ENCODE data around the gene SLC35F1.

SLC35F1 gene

DNA sequence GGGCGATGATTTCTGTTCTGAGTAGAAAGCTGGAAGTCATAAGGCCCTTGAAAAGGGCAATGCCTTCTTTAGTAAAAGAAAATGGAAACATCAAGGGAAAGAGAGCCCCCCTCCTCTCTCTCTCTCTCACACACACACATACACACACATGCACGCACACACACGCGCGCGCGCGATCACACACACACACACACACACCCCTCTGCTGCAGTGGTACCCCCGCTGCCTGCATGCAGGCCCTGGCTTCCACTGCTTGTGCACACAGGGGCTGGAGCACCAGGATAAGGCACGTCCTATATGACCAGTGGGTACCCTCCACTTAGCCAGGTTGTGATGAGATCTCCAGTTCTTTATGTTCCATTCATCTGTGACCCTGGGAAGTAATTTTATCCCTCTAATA is 300.9 kb downstream of the SLC35F1 start:
- no peaks in the 10 kb centered on the region for H3K27me3 ChIP-seq
- H3K36me3 ChIP-seq = no peaks in the 10 kb centered on the region
- no peaks in the 10 kb centered on the region for H3K4me1 ChIP-seq
- no peaks in the 10 kb centered on the region for H3K9me3 ChIP-seq
- TF ChIP-seq, protein P1, sequence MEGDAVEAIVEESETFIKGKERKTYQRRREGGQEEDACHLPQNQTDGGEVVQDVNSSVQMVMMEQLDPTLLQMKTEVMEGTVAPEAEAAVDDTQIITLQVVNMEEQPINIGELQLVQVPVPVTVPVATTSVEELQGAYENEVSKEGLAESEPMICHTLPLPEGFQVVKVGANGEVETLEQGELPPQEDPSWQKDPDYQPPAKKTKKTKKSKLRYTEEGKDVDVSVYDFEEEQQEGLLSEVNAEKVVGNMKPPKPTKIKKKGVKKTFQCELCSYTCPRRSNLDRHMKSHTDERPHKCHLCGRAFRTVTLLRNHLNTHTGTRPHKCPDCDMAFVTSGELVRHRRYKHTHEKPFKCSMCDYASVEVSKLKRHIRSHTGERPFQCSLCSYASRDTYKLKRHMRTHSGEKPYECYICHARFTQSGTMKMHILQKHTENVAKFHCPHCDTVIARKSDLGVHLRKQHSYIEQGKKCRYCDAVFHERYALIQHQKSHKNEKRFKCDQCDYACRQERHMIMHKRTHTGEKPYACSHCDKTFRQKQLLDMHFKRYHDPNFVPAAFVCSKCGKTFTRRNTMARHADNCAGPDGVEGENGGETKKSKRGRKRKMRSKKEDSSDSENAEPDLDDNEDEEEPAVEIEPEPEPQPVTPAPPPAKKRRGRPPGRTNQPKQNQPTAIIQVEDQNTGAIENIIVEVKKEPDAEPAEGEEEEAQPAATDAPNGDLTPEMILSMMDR (IDR thresholded peaks at IDR 0.05; ENCODE audit: low read depth, low read length) = no peak
- no peak overlapping the region for H3K4me3 ChIP-seq (ENCODE audit: low read depth, low read length)
- no peak for DNase-seq

DNA sequence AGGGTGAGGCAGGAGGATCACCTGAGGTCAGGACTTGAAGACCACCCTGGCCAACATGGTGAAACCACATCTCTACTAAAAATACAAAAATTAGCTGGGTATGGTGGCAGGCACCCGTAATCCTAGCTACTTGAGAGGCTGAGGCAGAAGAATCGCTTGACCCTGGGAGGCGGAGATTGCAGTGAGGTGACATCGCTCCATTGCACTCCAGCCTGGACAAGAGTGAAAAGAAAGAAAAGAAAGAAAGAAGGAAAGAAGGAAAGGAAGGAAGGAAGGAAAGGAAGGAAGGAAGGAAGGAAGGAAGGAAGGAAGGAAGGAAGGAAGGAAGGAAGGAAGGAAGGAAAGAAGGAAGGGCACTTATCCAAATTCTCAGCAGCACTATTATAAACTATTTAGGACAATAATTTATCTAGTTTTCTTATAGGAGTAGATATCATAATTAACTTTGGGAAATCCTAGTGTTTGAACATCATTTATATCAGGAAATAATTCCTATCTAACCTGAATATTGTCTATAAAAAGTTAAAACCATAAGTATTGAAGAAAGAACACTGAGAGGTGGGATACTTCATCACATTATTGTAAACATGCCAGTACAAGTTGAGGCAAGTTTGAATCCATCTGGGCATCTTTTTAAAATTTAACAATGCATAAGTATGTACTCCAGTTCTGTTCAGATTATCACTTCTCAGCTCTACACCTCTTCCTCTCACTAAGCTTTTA is 305.5 kb downstream of the SLC35F1 start:
- no peak for DNase-seq
- H3K9me3 ChIP-seq = no peaks in the 10 kb centered on the region
- no peaks in the 10 kb centered on the region for H3K36me3 ChIP-seq
- TF ChIP-seq, protein P1 (IDR thresholded peaks at IDR 0.05; ENCODE audit: low read depth, low read length) = no peak
- H3K4me1 ChIP-seq = no peaks in the 10 kb centered on the region
- no peaks in the 10 kb centered on the region for H3K27me3 ChIP-seq
- no peak overlapping the region for H3K4me3 ChIP-seq (ENCODE audit: low read depth, low read length)

DNA sequence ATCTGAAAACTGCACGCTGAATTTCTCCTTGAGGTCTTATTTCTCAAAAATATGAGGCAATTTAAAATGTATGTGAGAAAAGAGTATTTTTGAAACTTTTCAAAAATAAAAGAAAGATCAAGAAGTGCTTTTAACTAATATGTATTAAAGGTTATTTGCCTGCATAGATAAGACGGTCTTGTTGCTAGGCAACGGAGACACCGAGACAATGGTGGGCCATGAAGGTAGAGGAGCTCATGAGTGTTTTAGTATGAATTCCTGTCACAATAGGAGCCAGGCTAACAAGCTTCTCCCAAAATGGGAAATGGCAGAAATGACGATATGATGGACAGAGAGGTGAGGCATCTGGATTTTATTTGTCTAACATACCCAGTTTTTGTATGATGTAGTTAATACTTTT is 308.2 kb downstream of the SLC35F1 start:
- TF ChIP-seq, protein P1 (IDR thresholded peaks at IDR 0.05; ENCODE audit: low read depth, low read length) = no peak
- no peaks in the 10 kb centered on the region for H3K9me3 ChIP-seq
- no peaks in the 10 kb centered on the region for H3K36me3 ChIP-seq
- H3K4me1 ChIP-seq = no peaks in the 10 kb centered on the region
- no peaks in the 10 kb centered on the region for H3K27me3 ChIP-seq
- DNase-seq = no peak
- H3K4me3 ChIP-seq (ENCODE audit: low read depth, low read length) = no peak overlapping the region

DNA sequence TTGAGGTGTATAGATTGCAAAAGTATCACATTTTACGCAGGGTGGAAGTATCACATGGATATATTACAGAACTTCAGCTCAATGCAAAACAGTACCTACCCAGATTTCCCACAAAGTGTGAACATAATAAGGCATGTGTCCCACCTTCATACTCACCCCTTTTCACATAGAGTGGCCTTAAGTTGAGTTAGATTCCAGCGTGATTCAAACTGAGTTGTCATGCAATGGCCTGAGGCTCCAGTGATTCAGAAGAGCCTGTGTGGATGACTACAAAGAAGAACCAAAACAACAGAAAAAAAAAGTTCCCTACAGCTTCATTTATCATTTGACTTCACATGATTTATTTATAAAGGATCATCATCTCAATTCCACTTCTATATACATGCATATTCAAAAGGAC is 309.7 kb downstream of the SLC35F1 start:
- no peak for DNase-seq
- H3K4me1 ChIP-seq = no peaks in the 10 kb centered on the region
- H3K4me3 ChIP-seq (ENCODE audit: low read depth, low read length) = no peak overlapping the region
- H3K27me3 ChIP-seq = no peaks in the 10 kb centered on the region
- no peaks in the 10 kb centered on the region for H3K9me3 ChIP-seq
- TF ChIP-seq, protein P1 (IDR thresholded peaks at IDR 0.05; ENCODE audit: low read depth, low read length) = no peak
- no peaks in the 10 kb centered on the region for H3K36me3 ChIP-seq

DNA sequence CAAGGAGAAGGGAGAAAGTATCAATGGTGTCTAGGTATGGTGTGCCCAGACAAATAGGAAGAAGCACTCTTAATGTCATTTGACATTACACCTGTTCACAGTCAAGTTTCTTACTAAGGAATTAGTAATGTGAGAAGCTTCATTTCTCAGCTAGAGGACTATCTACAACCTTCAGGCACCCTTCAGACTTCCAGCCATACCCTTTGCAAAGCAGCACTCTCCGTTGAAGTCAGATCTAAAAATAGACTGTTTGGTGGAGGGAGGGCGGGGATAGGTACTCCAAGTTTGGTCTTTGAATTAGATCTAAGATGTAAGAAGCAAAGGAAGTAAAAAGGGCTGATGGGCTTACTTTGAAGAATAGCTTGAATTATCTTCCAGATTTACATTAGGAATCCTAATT is 311.1 kb downstream of the SLC35F1 start:
- Histone ChIP-seq H3K36me3 (no peaks in the 10 kb centered on the region), H3K27me3 (no peaks in the 10 kb centered on the region), H3K4me1 (no peaks in the 10 kb centered on the region), H3K9me3 (no peaks in the 10 kb centered on the region), H3K4me3 (ENCODE audit: low read depth, low read length) (no peak overlapping the region)
- DNase-seq = no peak
- TF ChIP-seq, protein P1 (IDR thresholded peaks at IDR 0.05; ENCODE audit: low read depth, low read length) = no peak

DNA sequence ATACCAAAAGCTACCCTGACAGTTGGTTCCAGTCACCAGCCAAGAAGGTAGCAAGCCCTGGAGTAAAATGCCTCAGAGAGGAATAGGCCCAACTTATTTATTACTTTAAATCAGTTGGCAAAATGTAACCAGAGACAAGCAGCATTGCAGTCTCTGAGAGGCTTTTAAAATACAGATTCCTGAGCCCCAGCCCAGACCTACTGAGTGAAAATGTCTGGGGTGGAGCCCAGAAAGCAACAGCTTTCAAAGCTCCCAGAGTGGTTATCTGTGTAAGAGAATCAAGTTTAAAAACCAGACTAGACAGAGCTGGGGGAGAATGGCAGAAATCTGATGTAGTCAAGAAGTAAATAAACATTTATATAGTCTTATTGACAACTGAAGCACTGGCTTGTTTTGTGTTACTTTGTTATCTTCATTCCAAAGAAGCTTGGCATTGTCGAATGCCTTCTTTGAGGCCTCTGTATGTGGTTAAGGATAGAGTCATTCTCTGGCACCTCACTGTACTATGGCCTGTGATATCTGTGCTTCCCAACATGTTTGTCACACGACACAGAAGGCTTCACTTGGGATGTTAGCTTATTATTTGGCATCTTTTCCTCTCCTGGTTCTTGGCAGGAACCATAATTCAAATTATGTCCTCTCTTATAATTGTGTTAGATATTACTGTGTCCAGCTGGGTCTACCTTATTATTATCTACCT is 313.5 kb downstream of the SLC35F1 start:
- Histone ChIP-seq H3K36me3 (no peaks in the 10 kb centered on the region), H3K4me3 (ENCODE audit: low read depth, low read length) (no peak overlapping the region), H3K27me3 (no peaks in the 10 kb centered on the region), H3K9me3 (no peaks in the 10 kb centered on the region), H3K4me1 (no peaks in the 10 kb centered on the region)
- DNase-seq = no peak
- TF ChIP-seq, protein P1 (IDR thresholded peaks at IDR 0.05; ENCODE audit: low read depth, low read length) = no peak
